GM19099 (cell line): ENCODE measurements around the gene CMTR2.

Source experiments
- POLR2A ChIP-seq: IDR thresholded peaks from 3 replicates; pipeline ENCODE4 v1.6.1; 2011; ENCODE audit warnings: low read depth; ENCODE audit not compliant: insufficient read length; ENCODE audit errors: extremely low read depth

CMTR2 gene

DNA sequence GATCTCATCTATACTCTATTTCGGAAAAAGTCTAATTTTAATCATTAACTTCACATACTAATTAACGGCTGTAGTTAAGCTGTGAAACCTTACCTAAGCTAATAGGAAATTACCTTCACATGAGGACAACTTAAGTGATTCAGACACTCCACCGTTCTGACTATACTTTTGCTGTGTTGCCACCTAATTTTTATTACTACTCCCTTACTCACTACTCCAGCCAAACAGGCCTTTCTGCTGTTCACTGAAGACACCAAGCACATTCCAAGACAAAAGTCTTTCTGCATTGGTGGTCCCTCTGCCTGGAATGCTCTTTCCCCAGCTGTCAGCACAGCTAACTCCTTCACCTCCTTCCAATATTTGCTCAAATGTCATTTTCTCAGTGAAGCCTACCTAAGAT is 1.3 kb downstream of the CMTR2 start:
- TF ChIP-seq POLR2A: no peak

DNA sequence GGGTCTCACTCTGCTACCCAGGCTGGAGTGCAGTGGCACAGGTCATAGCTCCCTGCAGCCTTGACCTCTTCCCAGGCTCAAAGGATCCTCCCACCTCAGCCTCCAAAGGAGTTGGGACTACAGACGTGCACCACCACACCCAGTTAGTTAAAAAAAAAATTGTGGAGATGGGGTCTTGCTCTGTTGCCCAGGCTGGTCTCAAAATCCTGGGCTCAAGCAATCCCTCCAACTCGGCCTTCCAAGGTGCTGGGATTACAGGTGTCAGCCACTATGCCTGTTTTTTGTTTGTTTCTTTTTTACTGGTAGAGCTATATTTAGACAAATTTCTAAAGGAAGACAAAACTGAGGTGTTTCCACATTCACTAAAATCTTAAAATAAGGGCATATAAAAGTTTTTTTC is 1.7 kb downstream of the CMTR2 start:
- no peak for TF ChIP-seq POLR2A

DNA sequence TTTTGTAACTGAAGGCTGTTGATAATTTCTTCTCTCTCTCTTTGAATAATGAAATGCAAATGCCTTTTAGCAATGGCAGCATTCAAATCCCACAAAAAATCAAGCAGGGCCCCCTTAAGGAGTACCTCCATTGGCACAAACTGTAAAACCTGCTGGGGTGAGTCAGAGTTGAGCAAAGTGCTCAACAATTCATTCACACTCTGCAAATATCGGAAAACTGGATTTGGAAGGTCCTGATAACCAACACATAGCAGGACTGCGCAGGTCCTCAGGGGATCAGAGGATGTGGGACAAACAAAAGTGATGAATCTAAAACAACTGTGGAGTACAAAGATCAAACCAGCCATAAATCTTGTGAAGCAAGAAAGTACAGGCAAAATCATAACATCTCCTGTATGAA is 5.6 kb downstream of the CMTR2 start:
- TF ChIP-seq POLR2A: no peak

DNA sequence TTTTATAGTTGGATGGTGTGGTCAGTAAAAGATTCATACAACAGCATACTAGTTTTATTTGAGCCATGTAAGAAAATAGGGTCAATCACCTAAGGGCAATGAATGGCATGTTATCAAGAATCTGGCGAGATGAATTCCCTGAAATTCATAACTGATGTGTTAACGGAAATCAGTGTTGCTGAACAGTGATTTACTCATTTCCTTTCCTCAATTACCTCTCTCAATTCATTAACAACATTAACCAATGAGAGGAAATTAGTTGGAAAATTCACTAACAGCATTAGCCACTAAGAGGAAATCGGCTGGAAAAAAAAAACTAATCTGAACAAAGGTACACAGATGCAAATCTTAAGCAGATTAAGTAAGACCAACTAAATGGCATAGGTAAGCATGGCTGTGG is 6.3 kb downstream of the CMTR2 start:
- no peak for TF ChIP-seq POLR2A

DNA sequence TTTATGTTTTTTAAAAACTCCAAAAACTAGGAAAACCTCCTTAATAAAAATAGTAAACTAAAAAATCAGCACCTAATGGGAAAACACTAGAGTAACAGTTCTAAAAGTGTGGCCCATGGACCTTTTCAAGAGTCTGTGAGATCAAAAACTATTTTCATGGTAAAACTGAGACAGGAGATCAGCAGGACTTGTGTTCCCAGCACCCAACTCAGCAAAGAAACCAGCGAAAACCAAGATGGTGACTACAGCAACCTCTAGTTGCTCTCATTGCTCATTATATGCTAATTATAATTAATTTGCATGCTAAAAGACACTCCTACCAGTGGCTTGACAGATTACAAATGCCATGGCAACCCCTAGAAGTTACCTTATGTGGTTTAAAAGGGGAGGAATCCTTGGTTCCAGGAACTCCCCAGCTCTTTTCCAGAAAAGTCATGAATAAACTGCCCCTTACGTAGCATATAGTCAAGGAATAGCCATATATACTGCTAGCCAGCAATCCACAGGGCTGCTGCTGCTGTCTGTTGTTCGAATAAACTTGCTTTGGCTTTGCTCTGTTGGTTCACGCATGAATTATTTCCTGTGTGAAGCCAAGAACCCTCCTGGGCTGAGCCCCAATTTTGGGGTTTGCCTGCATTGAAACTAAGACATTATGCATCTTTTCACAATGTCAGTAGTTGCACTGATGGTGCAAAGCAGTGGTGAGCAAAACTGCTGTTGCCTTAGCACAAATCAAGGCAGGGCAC is 12.4 kb downstream of the CMTR2 start:
- TF ChIP-seq POLR2A: no peak

DNA sequence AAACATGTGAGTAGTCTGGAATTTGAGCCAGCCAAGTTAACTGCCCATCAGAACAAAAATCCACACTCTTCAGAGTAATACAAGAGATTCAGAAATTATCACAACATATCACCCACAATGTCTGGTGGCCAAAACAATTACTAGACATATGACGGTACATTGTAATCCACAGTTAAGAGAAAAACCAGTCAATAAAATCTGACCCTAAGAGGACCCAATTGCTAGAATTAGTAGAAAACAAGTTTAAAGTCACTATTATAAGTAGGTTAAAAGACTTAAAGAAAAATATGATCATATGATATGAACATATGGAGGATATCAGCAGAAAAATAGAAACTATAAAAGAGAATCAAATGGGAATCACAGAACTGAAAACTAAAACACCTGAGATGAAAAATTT is 15.8 kb downstream of the CMTR2 start:
- TF ChIP-seq POLR2A: no peak

DNA sequence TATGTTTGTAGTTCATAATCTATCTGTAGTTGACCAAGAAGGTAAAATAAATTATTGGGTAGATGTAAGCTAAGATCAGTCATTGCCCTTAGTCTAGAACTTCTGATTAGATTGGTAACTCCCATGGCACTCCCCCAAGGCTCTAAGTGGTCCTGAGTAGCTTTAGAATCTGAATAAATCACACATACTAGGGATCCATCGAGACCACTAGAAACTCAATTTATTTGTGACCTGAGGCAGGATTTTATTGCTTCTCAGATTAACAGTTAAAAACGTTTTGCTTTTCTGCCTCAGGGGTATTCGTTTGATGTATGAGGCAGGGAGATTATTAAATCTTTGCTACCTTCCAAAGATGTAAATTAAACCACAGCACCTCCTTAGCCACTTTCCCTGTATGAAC is 24.9 kb downstream of the CMTR2 start:
- no peak for TF ChIP-seq POLR2A

DNA sequence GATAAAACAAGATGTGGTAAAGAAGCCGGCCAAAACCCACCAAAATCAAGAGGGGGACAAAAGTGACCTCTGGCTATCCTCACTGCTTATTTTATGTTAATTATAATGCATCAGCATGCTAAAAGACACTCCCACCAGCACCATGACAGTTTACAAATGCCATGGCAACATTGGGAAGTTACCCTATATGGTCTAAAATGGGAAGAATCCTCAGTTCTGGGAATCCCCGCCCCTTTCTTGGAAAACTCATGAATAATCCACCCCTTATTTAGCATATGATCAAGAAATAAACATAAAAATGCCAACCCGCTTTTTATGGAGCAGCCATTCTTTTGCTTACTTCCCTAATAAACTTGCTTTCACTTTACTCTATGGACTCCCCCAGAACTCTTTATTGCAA is 25.6 kb downstream of the CMTR2 start:
- TF ChIP-seq POLR2A: no peak

DNA sequence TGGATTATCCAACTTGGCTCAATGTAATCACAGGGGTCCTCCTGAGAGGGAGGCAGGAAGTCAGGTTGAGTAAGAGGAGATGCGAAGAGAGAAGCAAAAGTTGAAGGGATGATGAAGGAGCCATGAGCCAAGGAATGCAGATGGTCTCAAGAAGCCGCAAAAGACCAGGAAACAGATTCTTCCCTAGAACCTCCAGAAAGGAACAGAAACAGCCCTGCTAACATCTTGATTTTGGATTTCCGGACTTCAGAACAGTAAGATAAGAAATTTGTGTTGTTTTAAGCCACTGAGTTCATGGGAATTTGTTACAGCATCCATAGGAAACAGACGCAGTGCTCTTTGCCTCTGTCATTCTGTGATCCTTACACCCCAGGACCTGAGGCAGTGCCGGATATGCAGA is 26.8 kb downstream of the CMTR2 start:
- no peak for TF ChIP-seq POLR2A

DNA sequence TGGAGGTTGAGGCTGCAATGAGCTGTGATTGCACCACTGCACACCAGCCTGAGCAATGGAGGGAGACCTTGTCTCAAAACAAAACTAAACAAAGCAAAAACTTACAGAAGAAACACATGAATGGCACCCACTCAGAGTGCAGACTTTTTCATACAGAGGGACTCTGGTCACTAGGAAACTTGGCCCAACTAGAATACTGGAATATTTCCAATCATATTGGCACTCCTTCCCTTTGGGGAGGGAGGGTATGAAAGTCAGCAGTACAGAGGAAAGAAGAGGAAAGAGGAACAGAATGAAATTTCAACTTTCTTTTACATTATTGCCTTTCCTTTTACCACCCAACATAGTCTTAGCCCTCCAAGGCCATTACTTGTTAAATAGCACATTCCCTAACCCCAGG is 28.2 kb downstream of the CMTR2 start:
- no peak for TF ChIP-seq POLR2A

DNA sequence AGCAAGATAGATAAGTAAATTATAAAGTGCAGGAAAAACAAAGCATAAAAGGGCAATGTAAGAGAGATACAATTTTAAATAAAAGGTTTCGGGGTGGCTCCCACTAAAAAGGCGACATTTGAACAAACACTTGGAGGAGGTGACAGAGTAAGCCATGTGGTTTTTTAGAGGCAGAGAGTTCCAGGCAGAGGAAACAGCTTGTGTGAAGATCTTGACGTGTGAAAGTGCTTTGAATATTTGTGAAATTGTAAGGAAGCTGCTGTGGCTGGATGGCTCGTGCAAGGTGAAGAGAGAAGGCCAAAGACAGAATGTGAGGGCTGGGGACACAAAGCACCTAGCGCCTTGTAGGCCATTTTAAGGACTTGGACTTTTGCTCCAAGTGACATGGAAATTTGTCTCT is 30.1 kb downstream of the CMTR2 start:
- TF ChIP-seq POLR2A: no peak

DNA sequence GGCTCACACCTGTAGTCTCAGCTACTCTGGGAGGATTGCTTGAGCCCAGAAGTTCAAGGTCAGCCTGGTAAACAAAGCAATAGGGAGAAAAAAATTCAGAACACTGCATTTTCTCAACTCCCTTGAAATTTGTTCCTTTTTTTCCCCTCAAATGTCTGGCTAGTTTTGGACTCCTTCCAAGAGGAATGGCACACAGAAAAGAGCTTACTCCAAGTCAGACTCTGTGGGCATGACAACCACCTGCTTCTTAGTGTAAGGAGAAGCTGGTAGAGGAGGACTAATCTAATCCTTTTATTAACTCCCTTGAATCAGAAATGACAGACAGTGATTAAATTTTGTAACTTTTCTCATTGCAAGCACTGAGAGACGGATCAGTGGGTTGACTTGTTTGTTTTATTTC is 30.8 kb downstream of the CMTR2 start:
- TF ChIP-seq POLR2A: no peak

DNA sequence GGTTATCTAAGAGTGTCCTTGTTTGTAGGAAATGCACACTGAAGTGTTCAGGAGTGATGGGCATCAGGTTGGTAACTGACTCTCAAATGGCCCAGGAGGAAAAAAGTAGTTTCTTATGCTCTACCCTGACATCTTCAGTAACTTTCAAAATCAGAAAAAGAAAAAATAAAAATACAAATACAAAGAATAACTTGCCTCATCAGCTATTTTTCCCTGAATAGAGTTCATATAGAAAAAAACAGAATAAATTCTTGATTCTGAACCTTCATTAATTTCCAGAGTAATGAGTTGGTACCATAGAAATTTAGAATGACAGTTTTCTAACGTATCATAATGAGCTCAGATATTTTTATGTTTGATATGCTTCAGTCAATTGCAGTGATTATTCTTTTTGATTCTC is 31.4 kb downstream of the CMTR2 start:
- TF ChIP-seq POLR2A: no peak

DNA sequence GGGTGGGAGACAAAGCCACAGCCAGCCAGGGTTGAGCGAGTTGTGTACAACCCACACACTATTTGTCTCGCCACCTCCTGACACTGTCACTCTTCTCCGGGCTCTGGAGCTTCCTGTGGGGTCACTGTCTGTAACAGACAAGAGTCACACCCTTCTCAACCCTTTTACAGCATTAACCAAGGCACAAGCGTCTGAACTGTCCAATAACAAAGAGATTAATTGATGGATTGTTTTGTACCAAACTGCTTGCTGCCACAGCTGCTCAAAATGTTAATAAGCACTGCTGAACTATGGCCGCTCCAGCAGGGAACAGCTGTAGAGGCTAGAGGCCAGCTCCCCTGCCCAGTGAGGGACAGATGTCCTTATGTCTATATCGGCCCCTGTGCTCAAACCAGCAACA is 33.5 kb downstream of the CMTR2 start:
- TF ChIP-seq POLR2A: no peak

DNA sequence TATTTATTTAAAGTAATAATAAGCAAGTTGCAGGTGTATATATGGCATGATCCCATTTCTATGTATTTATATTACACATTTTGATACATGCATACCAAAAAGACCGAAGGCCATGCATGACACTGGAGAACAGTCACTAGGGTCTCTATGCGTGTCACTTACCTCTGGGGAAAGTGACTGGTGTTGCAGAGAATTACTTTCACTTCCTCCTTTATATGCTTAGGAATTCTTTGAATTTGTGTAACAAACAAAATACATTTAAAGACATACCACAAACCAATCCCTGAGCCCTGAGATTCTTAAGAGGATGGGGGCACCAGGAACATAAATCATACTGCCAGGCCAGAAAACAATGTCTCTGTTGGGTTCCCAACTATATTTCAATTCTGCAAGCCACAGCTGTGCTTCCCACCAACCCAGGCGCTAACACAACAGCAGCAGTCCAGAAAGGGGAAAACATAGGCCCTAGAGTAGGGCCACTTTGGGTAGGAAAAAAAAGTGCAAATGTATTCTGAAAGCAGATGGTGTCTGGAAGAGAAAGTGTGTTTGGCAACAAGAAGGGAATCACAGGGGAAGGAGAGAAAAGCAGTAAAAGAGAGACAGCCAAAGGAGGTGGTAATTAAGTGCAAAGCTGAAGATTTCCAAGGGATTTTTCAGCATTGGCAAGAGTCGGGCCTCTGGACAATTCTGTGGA is 34.2 kb downstream of the CMTR2 start:
- no peak for TF ChIP-seq POLR2A

DNA sequence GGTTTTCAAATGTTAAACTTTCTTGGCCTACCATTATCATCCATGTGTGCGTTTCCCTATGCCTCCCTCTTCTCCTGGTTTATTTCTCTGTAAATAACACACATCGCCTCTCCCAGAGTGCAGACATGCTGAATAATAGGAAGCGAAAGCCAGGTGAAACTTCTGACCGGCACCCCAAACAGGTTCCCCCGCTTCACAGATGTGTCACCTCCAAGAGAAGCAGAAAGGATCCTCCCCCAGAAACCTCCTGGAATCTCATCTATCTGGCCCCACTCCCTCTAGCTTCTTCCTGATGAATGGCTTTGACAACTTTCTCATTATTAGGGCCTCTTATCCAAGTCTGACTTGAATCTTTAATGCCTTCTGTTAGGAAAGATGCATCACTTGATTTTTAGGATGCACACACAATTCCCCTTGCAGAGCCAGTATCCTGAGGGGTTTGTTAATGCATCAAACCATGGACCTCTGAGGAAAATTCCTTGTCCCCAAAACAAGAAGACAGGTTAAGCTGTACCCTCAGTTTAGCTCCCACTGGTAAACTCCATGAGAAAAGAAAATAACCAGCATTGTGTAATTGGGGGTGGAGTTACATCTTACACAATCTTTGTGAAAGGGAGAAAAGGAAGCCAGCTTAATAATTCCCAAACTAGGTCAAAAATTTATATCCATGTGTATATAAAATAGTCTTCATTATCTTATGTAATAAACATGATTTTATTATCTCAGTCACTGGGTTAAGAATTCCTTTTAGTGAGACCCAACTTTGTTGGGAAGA is 38.6 kb downstream of the CMTR2 start:
- TF ChIP-seq POLR2A: no peak
